ENCODE data around the gene MAPK1. TPM values are rescaled to one million over a fixed set of nuclear protein-coding genes. Genes with fewer than 3 reads are reported as not detected.

MAPK1 gene
- total and polyA plus RNA-seq, 2 experiments from 2014 or later, result 72.3 to 76.0 TPM

DNA sequence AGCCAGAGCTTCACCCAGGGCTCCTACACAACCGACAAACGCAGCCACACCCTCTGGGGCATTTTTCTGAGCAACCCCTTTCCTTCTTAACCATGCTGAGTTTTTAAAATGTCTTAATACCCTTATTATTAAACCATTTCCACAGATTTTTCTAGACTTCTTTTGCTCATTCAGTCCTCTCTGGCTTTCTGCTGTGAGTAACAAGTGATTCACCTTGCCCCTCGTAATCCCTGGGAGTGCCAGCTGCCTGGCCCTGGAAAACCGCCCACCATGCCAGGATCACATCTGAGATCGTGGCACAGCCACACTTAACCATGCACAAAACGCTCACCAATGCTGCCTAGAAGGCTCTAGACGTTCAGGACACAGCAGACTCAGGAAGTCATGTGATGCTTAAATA is 157.3 kb downstream of the MAPK1 start:
- no peak overlapping the region for H3K4me3 ChIP-seq
- H3K36me3 ChIP-seq (ENCODE audit: low read depth), result no peaks in the 10 kb centered on the region
- no peak for TF ChIP-seq EZH2 (IDR thresholded peaks at IDR 0.05; ENCODE audit: insufficient read depth, poor library complexity, severe bottlenecking)
- TF ChIP-seq EZH2phosphoT487 (IDR thresholded peaks at IDR 0.05; ENCODE audit: insufficient read depth, low read depth), result no peak
- no peak overlapping the region for H3K27ac ChIP-seq
- H3K9ac ChIP-seq, result no peak overlapping the region
- H3K4me1 ChIP-seq (ENCODE audit: insufficient read depth), result peaks cover 10% of the 10 kb centered on the region
- peak; percentile 69 for DNase-seq
- H3K79me2 ChIP-seq (ENCODE audit: insufficient read depth), result no peaks in the 10 kb centered on the region
- H3K4me2 ChIP-seq (ENCODE audit: unreplicated experiment), result no peak overlapping the region
- no peaks in the 10 kb centered on the region for H3K9me2 ChIP-seq (ENCODE audit: insufficient read depth)
- no peaks in the 10 kb centered on the region for H3K27me3 ChIP-seq (replicated peaks; ENCODE audit: insufficient read depth)
- in situ Hi-C loops (cut with MboI), result loop anchor here (5.0 kb wide), 1 partner anchor 232 kb away; no protein-coding TSS in a partner anchor
- 63 to 65% methylated on average over 7 of the region's 7 CpGs for WGBS, 2 experiments (ENCODE audit: low coverage in 1 of 2, low lambda C conversion rate in 2 of 2, missing lambda C conversion rate in 2 of 2)
- no peaks in the 10 kb centered on the region for H3F3A ChIP-seq (ENCODE audit: insufficient read depth)
- no peaks in the 10 kb centered on the region for H3K9me3 ChIP-seq (ENCODE audit: low read depth)
- no peak overlapping the region for H2AFZ ChIP-seq
- H4K20me1 ChIP-seq (ENCODE audit: insufficient read depth), result no peaks in the 10 kb centered on the region

DNA sequence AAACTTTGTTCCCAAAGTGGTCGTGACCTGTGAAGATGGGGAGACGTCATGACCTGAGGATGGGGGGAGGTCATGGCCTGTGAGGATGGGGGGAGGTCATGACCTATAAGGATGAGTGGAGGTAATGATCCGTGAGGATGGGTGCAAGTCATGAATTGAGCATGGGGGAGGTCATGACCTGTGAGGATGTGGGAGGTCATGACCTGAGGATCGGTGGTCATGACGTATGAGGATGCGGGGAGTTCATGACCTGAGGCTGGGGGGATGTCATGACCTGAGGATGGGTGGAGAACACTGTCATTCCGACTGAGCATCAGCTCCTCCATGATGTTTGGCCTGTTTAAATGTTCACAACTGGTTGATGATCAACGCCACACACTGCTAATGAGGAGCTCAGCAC is 157.8 kb downstream of the MAPK1 start:
- H3K4me2 ChIP-seq (ENCODE audit: unreplicated experiment), result no peak overlapping the region
- no peaks in the 10 kb centered on the region for H3K9me3 ChIP-seq (ENCODE audit: low read depth)
- no peaks in the 10 kb centered on the region for H3K36me3 ChIP-seq (ENCODE audit: low read depth)
- no peaks in the 10 kb centered on the region for H3K27me3 ChIP-seq (replicated peaks; ENCODE audit: insufficient read depth)
- peaks cover 10% of the 10 kb centered on the region for H3K4me1 ChIP-seq (ENCODE audit: insufficient read depth)
- H3K9ac ChIP-seq, result no peak overlapping the region
- H3K4me3 ChIP-seq, result no peak overlapping the region
- TF ChIP-seq EZH2 (IDR thresholded peaks at IDR 0.05; ENCODE audit: insufficient read depth, poor library complexity, severe bottlenecking), result no peak
- TF ChIP-seq EZH2phosphoT487 (IDR thresholded peaks at IDR 0.05; ENCODE audit: insufficient read depth, low read depth), result no peak
- no peaks in the 10 kb centered on the region for H3K9me2 ChIP-seq (ENCODE audit: insufficient read depth)
- DNase-seq, result no peak
- no peaks in the 10 kb centered on the region for H4K20me1 ChIP-seq (ENCODE audit: insufficient read depth)
- H3K27ac ChIP-seq, result no peak overlapping the region
- H3F3A ChIP-seq (ENCODE audit: insufficient read depth), result no peaks in the 10 kb centered on the region
- H2AFZ ChIP-seq, result no peak overlapping the region
- 74 to 80% methylated on average over 8 of the region's 8 CpGs for WGBS, 2 experiments (ENCODE audit: low coverage in 1 of 2, low lambda C conversion rate in 2 of 2, missing lambda C conversion rate in 2 of 2)
- in situ Hi-C loops (cut with MboI), result loop anchor here (5.0 kb wide), 1 partner anchor 233 kb away; no protein-coding TSS in a partner anchor
- H3K79me2 ChIP-seq (ENCODE audit: insufficient read depth), result no peaks in the 10 kb centered on the region

DNA sequence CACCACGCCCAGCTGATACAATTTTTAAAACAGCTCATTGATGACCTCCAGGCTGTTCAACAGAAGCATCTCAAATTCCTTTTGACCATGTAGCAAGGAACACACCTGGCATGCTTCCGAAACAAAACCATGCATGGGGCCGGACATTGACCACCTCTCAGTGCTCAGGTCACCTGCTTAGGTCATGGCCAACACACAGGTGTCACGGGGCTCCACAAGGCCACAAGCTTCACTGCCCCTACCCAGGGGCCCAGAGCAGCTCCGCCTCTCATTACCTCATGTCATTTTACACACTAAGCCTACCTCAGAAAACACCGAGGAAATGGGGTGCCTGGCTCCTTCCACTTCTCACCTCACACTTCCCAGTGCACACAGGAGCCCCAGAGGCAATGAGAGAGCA is 158.5 kb downstream of the MAPK1 start:
- TF ChIP-seq EZH2phosphoT487 (IDR thresholded peaks at IDR 0.05; ENCODE audit: insufficient read depth, low read depth) (no peak), EZH2 (IDR thresholded peaks at IDR 0.05; ENCODE audit: insufficient read depth, poor library complexity, severe bottlenecking) (no peak)
- no peak overlapping the region for H3K27ac ChIP-seq
- no peaks in the 10 kb centered on the region for H3K36me3 ChIP-seq (ENCODE audit: low read depth)
- H3K79me2 ChIP-seq (ENCODE audit: insufficient read depth), result no peaks in the 10 kb centered on the region
- H3K4me2 ChIP-seq (ENCODE audit: unreplicated experiment), result no peak overlapping the region
- H4K20me1 ChIP-seq (ENCODE audit: insufficient read depth), result no peaks in the 10 kb centered on the region
- H3K9me3 ChIP-seq (ENCODE audit: low read depth), result no peaks in the 10 kb centered on the region
- no peaks in the 10 kb centered on the region for H3K27me3 ChIP-seq (replicated peaks; ENCODE audit: insufficient read depth)
- 83 to 87% methylated on average over 6 of the region's 6 CpGs for WGBS, 2 experiments (ENCODE audit: low coverage in 1 of 2, low lambda C conversion rate in 2 of 2, missing lambda C conversion rate in 2 of 2)
- in situ Hi-C loops (cut with MboI), result no loop called here
- H3K4me3 ChIP-seq, result no peak overlapping the region
- H3K9me2 ChIP-seq (ENCODE audit: insufficient read depth), result no peaks in the 10 kb centered on the region
- peaks cover 10% of the 10 kb centered on the region for H3K4me1 ChIP-seq (ENCODE audit: insufficient read depth)
- no peak for DNase-seq
- H3K9ac ChIP-seq, result no peak overlapping the region
- H3F3A ChIP-seq (ENCODE audit: insufficient read depth), result no peaks in the 10 kb centered on the region
- no peak overlapping the region for H2AFZ ChIP-seq

DNA sequence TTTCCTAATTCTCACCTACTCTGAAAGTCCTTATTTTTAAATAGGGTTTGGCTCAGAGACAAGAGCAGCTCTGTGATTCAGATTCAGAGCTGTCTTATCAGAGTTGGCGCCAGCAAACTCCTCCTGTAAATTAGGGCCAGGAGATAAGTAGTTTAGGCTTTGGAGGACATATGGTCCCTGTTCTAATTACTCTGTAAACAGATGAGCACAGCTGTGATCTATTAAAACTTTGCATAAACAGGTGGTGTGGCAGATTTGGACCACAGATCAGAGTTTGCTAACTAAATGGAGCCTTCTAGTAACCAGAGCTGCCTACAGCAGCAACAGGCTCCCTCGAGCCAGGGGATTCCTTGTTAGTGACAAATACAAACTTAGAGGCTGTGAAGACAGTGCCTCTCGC is 159.8 kb downstream of the MAPK1 start:
- Histone ChIP-seq H3K9me3 (ENCODE audit: low read depth) (no peaks in the 10 kb centered on the region), H3K27ac (no peak overlapping the region), H3K4me2 (ENCODE audit: unreplicated experiment) (no peak overlapping the region), H3K27me3 (replicated peaks; ENCODE audit: insufficient read depth) (no peaks in the 10 kb centered on the region), H3F3A (ENCODE audit: insufficient read depth) (no peaks in the 10 kb centered on the region), H3K9ac (no peak overlapping the region), H2AFZ (no peak overlapping the region), H3K36me3 (ENCODE audit: low read depth) (no peaks in the 10 kb centered on the region), H3K9me2 (ENCODE audit: insufficient read depth) (no peaks in the 10 kb centered on the region), H3K79me2 (ENCODE audit: insufficient read depth) (no peaks in the 10 kb centered on the region), H3K4me1 (ENCODE audit: insufficient read depth) (peaks cover 6% of the 10 kb centered on the region), H4K20me1 (ENCODE audit: insufficient read depth) (no peaks in the 10 kb centered on the region), H3K4me3 (no peak overlapping the region)
- no peak for TF ChIP-seq EZH2 (IDR thresholded peaks at IDR 0.05; ENCODE audit: insufficient read depth, poor library complexity, severe bottlenecking)
- no peak for TF ChIP-seq EZH2phosphoT487 (IDR thresholded peaks at IDR 0.05; ENCODE audit: insufficient read depth, low read depth)
- in situ Hi-C loops (cut with MboI), result no loop called here
- whole genome bisulfite sequencing, 2 experiments (ENCODE audit: low coverage in 1 of 2, low lambda C conversion rate in 2 of 2, missing lambda C conversion rate in 2 of 2), result 64 to 74% methylated on average over 3 of the region's 3 CpGs
- DNase-seq, result no peak

Small RNA genes within 50 kb of the gene (small RNA-seq; reads per million reads assigned to genes)
- not detected for gene RN7SL280P (ENCODE audit: low read depth, low replicate concordance)
- not detected for gene RNA5SP493 (ENCODE audit: low read depth, low replicate concordance)

Other genes with a start within 250 kb of the MAPK1 start
- gene YDJC, start 237.6 kb downstream of the MAPK1 start, total RNA-seq (2014; rRNA removed; shearing (Covaris generic)), result 27.1 and 31.5 TPM in 2 replicates
- gene YDJC, start 237.6 kb downstream of the MAPK1 start, polyA plus RNA-seq (2016; fragmentation: Nextera tagmentation; extraction: Ambion mirVana), result 20.0 and 25.1 TPM in 2 replicates
- gene CCDC116, start 234.9 kb downstream of the MAPK1 start, total RNA-seq (2014; rRNA removed; shearing (Covaris generic)), result 0.54 TPM in 1 of 2 replicates, not detected in the other
- gene CCDC116, start 234.9 kb downstream of the MAPK1 start, polyA plus RNA-seq (2016; fragmentation: Nextera tagmentation; extraction: Ambion mirVana), result 0.10 TPM in 1 of 2 replicates, not detected in the other
- gene SDF2L1, start 225.3 kb downstream of the MAPK1 start, total RNA-seq (2014; rRNA removed; shearing (Covaris generic)), result 28.8 and 33.9 TPM in 2 replicates
- gene SDF2L1, start 225.3 kb downstream of the MAPK1 start, polyA plus RNA-seq (2016; fragmentation: Nextera tagmentation; extraction: Ambion mirVana), result 37.2 and 38.7 TPM in 2 replicates
- gene PPIL2, start 201.6 kb downstream of the MAPK1 start, total RNA-seq (2014; rRNA removed; shearing (Covaris generic)), result 22.3 and 23.7 TPM in 2 replicates
- gene PPIL2, start 201.6 kb downstream of the MAPK1 start, polyA plus RNA-seq (2016; fragmentation: Nextera tagmentation; extraction: Ambion mirVana), result 26.1 TPM in 2 replicates
- 0.22 and 0.63 TPM in 2 replicates for gene YPEL1, start 131.9 kb downstream of the MAPK1 start, total RNA-seq (2014; rRNA removed; shearing (Covaris generic))
- gene YPEL1, start 131.9 kb downstream of the MAPK1 start, polyA plus RNA-seq (2016; fragmentation: Nextera tagmentation; extraction: Ambion mirVana), result 0.47 and 1.1 TPM in 2 replicates
- 37.8 and 41.6 TPM in 2 replicates for gene PPM1F, start 85.2 kb upstream of the MAPK1 start, total RNA-seq (2014; rRNA removed; shearing (Covaris generic))
- gene PPM1F, start 85.2 kb upstream of the MAPK1 start, polyA plus RNA-seq (2016; fragmentation: Nextera tagmentation; extraction: Ambion mirVana), result 15.1 and 17.6 TPM in 2 replicates
- gene TOP3B, start 115.1 kb upstream of the MAPK1 start, total RNA-seq (2014; rRNA removed; shearing (Covaris generic)), result 9.2 and 16.0 TPM in 2 replicates
- 11.6 and 12.9 TPM in 2 replicates for gene TOP3B, start 115.1 kb upstream of the MAPK1 start, polyA plus RNA-seq (2016; fragmentation: Nextera tagmentation; extraction: Ambion mirVana)